HG02610 (cell line): Measurements from ENCODE around the gene UBXN11.

Experiments
- ATAC-seq: cut with Tn5 transposase; IDR thresholded peaks from one replicate; pipeline ENCODE4 v1.9.1; 2021; ENCODE audit warnings: mild to moderate bottlenecking, moderate library complexity; ENCODE audit not compliant: unreplicated experiment

The UBXN11 gene, protein sequence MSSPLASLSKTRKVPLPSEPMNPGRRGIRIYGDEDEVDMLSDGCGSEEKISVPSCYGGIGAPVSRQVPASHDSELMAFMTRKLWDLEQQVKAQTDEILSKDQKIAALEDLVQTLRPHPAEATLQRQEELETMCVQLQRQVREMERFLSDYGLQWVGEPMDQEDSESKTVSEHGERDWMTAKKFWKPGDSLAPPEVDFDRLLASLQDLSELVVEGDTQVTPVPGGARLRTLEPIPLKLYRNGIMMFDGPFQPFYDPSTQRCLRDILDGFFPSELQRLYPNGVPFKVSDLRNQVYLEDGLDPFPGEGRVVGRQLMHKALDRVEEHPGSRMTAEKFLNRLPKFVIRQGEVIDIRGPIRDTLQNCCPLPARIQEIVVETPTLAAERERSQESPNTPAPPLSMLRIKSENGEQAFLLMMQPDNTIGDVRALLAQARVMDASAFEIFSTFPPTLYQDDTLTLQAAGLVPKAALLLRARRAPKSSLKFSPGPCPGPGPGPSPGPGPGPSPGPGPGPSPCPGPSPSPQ

DNA sequence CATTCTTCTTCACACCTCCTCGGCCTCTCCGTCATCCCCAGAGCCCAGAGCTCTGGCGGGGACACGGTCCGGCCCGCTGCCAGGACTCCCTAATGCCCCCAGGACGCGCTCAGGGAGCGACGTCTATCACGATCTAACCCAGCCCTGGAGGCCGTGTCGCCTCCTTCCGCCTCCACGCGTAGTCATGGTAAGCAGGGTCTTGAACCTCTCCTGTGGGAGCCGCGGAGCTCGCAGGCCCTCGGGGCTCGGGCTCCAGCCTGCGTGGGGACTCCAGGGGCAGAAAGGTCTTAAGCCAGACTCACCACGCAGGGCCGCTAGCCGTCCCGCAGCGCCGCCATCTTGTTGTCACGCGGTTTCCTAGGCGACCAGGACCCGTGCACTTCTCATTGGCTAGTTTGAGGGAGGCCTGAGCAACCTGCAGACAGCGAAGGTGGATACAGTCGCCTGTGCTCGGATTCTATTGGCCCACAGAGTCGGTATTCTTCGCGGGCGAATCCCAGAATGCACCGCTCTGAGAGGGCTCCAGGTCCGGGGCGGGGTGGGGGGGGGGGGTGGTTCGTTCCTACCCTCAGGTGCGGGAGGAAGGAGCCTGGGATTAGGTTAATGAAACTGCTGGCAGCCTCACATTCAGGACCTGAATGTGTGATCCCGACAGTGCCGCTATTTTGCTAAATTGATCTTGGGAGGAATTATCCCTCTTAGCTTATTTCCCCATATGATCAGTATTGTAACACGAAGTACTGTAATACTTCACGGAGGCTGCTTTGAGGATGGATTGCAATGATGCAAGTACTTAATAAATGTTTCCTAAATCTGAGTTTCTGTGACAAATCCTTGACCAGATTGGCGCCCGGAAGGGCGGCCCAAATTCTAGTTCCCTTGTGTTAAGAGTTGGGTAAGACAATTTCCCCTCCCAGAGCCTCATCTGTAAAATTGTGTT lies at the start of gene UBXN11:
Gene UBXN11, minus strand, starts transcription at position 347 of the 940 bp plus-strand sequence. CDS start 3,753 bp downstream, outside the sequence.
- ATAC-seq: peak; percentile 99

DNA sequence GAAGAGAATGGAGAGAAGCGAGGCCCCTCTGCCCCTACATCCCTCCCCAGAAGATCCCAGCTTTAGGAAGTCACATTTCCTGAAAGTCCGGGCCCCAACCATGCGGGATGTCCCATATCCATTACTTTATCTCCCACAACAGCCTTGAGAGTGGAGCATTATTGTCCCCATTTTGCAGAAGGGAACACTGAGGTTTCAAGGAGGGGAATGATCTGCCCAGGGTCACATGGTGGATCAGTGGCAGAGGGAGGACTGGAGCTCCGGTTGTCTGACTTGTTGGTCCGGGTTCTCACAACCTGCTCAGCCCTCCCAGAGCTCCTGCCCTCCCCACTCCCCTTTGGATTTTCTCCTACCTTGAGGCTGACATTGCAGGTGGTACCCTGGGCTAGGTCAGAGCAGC lies 49.7 kb upstream of the UBXN11 start:
- no peak for ATAC-seq

DNA sequence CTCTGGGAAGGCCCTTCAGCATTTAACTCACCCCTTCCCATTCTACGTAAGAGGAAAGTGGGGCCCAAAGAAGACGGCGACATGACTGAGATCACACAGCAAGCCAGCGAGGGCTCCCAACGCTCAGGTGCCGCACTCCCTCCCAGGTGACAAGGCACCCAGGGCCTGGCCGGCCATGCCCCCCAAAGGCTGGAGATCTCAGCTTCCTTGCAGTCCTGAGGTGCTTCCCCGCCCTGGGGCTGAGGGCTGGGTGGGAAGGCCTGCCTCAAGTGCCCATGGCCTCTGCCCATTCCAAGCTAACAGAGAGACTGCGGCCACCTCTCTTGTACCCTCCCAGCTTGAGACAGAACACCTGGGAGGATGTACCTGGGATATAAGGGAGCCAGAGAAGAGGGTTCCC lies 48.5 kb upstream of the UBXN11 start:
- no peak for ATAC-seq

DNA sequence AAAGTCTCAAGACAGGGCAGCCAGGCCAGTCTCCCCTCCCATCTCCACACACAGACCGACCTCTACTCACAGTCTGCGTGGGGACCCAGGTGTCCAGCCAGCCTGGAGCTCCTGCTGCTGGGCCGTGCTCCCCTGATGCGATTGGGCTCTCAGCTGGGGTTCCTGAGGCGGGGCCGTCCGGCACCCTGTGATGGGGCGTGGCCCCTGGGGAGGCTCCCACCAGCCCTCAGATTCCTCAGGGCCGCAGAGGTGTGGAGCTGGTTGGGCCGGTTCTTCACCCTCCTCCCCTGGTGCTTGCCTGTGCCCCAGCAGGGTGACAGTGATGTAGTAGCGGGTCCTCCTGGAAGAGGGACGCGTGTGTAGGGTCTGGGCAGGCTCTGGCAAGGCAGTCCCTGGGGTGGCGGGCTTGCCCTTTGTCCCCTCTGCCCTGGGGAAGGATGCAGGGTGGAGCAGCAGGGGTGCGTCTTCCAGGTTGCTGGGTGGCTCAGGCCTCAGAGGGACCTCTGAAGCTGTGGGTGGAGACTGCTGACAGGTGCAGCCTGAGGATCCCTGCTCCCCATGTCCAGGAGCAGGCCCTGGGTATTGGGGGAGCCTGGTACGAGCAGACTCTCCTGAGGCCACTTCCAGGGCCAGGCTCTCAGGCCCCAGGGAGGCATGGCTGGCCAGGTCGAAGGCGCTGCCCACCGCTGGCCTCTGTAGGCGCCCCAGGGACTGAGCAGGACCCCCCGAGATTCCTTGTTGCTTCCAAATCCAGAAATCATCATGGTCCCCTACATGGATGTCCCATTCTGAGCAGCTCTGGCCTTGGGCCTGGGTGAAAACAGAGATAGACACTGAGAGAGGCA lies 47.8 kb upstream of the UBXN11 start, which contains the start of gene CRYBG2:
Gene CRYBG2, minus strand, starts transcription at position 155 of the 845 bp plus-strand sequence. CDS start 7,473 bp downstream, outside the sequence.
- no peak for ATAC-seq

DNA sequence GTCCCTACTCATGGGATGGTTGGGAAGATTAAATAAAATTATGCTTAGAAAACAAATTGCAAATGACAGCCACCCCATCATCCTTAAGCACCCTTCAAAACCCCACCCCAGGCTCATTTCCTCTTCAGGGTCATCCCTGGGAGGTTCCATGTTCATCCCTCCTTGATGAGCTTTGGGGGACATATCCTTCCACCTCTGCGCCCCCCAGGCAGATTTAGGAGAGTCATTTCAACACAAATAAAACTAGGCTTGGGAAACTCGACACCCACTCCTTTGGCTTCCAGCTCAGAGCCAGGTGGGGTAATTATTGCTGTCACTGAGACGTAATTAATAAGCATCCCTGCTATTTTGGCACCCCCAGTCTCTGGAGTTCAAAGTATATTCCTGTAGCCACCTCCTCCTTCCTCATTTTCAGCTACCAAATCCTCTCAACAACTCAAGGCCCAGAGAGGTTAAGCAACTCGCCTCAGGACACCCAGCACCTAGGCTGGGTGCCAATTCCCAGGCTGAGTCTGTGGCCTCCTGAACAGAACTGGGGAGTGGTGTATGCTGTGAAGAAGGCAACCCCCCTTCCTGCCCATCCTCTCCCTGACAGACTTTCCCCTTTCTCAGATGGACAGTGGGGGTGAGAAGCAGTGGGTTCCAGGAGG lies 46.9 kb upstream of the UBXN11 start:
- ATAC-seq: no peak

DNA sequence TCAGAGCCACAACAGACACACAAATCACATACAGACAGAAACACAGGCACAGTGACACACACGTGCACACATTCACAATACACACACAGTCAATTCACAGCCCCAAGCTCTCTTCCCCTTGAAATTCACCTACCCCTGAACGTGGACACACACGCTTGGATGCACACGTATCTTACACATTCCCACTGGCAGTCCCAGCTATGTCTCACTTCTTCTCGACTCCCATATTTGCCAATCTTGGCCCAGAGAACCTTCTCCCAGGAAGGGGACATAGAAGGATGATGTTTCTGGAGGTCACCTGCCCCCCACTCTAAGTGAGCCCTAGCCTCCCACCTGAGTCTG lies 45.9 kb upstream of the UBXN11 start:
- ATAC-seq: no peak

DNA sequence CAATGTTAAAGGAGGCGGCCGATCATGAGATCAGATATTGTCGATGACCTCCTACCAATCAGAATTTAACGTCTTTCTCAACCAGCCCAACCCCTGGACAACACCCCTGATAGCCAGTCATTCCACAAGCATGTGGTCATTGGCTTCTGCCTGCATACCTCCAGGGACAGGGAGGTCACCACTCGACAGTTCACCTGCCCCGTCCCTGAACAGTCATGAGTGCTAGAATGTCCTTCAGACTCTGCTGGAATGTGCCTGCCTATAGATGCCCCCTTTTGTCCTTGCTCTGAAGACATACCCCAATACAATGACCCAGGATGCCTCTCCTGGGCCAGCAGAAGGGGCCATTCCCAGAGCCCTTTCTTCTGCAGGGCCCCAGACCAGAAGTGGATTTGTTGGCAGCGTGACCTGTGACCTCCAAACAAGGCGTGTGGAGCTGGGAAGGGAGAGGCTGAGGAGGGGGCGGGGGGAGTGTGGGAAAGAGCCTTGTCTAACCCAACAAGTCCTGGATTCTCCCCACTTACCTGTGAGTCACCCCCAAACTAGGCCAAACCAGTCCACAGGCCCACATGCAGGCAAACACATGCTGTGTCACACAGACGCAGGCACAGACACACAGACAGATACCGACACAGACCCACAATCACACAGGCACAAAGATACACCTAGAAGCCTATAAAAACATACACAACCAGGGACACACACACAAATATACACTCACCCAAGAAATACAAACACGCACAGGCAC lies 45.3 kb upstream of the UBXN11 start:
- ATAC-seq: no peak

DNA sequence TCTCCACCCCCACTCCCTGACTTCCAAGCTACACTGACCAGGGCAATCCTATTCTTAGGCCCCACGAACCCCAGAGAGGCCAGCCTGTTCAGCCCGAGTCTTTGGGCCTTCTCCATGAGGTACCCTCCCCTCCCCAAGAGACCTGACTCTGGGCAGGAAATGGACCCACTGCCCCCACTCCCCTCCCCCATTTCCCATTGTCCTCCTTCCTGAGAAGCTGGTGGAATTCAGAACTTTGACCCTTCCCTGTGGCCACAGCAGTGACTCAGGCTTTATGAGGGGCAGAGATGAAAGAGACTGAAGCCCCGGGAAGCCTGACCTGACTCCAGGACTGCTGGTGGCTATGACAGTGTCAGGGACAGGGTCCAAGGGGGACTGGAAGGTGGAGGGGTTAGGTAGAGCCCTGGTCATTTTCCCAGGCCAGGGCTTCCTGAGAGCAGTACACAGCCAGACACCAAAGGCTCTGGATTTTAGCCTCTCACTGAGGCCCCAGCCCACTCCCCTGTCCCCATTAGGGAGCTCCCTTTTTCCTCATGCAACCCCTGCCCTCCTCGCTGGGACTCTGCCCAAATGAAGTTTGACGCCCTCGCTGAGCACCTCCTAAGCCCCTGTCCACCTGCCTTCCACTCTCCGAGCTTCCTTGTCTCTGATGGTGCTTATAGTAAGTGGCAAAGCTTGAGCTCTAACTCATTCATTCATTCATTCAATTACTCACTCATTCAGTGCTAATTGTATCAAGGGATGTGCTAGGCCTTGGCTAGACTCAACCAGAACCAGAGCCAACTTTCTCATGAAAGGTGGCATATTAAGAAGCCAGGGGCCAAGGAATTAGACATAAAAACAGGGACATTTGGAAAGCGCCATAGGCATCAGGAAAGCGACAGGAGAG lies 44.5 kb upstream of the UBXN11 start:
- ATAC-seq: no peak

DNA sequence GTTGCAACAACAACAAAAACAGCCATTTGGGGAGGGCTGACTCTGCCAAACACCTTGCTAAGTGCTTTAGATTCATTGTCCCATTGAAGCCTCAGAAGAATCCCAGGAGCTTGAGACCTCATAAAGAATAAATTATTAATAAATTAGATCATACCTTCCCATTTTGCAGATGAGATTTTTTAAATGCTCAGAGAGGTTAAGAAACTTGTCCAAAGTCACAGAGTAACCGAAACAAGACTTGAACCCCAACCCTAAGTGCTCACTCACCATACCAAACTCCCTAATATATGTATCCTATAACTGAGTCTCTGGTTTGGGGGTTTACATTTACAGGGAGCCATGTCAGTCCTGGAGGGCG lies 43.9 kb upstream of the UBXN11 start:
- ATAC-seq: no peak

DNA sequence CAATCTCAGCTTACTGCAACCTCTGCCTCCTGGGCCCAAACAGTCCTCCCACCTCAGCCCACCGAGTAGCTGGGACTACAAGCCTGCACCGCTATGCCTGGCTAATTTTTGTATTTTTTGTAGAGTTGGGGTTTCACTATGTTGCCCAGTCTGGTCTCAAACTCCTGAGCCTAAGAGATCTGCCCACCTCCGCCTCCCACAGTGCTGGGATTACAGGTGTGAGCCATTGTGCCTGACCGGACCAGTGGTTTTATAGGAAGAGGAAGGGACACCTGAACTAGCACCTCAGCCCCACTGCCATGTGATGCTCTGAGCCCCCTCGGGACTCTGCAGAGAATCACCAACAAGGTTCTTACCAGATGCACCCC lies 43.4 kb upstream of the UBXN11 start:
- ATAC-seq: no peak

DNA sequence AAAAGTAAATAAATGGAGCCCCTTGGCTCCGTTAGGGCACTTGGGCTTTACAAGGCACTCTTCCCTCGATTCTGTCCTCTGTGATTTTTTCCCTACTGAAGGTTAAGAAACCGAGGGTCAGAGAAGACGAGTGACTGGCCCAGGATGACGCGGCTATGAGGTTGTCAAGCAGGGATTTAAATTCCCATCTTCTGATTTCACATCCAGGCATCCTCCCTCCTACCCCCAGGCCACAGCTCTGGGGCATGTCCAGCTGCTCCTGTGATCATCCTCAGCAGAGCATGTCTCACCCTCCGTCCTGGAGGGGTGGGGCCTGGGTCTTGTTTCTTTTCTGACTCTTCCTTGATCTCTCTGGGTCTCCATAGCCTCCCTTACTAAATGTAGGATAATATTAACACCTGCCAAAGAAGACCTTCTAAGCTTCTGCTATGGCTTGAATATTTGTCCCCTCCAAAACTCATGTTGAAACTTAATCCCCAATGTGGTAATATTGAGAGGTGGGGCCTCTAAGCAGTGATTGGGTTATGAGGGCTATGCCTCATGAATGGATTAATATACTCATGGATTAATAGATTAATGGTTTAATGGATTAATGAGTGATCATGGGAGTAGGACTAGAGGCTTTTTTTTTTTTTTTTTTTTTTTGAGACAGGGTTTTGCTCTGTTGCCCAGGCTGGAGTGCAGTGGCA lies 42.9 kb upstream of the UBXN11 start:
- ATAC-seq: no peak

DNA sequence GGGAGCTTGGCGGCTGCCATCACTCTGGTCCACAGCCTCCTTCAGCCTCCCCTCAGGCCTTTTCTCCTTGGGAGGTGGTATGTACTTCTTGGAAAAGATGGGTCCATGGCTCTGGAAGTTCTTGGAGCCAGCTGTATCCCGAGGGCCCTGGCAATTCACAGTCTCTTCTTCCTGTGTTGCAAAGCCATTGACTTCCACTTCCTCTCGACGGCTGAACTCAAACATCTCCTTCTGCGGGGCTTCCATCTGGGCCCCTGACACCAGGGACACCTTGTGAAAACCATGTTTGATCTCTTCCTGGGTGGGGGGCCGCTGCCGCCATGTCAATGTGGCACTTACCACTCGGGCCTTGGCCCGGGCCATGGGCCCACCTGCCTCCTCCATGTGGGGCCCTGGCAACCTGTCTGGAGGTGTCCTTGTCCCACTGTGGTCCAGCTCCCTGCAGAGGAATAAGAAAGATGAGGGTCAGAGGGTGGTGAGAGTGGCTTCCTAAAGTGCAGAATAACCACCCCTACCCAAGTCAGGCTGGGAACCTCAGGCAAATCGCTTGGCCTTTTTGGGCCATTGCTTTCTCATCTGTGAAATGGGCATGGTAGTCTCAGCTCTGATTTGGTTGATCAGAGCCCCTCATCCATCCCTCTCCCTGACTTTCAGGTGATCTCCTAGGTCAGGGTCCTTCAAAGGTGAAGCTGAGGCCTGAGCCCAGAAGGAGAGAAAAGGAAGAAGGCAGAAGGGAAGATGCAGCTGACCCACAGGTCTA lies 40.0 kb upstream of the UBXN11 start:
- no peak for ATAC-seq

DNA sequence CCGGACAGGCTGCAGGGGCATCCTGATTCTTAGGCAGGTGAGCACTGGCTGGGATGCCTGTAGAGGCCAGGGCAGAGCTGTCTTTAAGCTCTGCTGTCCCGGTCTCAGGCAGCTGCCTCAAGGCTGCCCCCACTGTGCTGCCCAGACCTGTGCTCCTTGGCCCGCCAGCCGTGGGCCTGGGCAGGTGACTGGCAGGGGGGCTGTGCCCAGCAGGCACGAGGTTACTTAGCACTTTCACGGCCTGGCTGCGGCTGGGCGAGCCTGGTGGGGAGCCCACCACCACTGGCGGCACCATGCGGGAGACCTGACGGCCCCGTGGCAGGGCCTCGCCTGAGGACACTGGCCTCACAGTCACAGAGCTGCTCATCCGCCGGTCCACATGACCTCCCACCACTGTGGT lies 39.3 kb upstream of the UBXN11 start:
- ATAC-seq: no peak

DNA sequence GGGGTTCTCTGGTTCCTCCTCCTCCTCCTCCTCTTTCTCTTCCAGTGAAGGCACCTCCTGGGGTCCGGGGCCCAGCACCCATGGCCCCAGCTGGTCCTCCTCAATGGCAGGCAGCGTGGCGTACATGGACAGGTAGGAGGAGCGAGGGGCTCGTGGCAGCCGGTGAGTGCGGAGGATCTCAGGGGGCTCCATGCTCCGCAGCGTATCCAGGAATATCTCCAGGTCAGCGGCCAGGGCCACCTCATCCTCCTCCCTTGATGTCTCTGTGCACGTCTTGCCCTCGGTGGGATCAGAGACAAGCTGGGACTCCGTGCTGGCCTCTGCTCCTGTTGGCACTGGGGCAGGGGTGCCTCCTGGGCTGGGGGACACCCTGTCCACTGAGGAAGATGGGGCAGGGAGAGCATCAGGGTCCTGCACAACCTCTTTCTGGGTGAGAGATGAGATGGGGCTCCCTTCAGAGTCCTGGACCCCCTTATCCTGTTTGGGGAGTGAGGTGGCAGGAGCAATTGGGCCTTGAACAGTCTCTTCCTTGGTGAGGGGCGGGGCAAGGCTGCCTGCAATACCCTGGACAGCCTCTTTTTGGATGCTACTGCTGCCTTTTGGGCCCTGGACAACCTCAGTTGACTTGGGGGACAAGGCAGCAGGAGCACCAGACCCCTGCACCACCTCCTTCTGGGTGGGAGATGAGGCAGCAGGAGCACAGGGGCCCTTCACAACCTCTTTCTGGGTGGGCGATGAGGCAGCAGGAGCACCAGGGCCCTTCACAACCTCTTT lies 37.9 kb upstream of the UBXN11 start:
- ATAC-seq: no peak

DNA sequence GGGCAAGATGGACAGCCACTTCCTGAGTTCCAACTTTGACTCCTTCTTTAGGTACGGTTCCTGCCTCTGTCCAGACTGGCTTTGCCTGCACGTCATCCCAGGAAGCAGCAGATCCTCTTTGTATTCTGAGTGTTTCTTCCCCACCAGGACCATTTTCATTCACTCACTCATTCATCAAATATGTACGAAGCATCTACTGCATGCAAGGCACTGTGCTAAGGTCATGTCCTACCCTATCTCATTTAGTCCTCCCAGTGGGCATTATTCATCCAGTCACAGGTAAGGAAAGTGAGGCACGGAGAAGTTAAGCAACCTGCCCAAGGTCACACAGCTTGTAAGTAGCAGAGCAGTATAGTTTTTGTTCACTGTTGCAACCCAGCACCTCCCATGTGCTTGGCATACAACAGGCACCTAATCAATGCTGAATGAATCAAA lies 33.6 kb upstream of the UBXN11 start:
- ATAC-seq: no peak

DNA sequence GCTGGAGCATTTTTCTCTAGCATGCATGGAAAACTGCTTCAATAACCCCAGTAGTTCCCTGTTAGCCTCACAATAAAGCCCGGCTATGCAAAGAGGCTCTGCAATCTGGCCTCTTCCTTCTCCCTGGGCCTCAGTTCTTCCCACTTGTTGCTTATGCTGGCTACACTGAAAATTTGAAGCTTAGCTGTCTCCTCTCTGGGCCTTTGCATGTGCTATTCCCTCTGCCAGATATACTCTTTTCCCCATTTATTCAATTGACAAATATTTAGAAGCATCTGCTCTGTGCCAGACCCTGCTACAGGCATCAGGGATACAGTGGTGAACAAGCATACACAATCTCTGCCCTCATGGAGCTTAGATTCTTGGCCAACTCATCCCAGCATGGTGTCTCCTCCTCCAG lies 32.2 kb upstream of the UBXN11 start:
- ATAC-seq: no peak

DNA sequence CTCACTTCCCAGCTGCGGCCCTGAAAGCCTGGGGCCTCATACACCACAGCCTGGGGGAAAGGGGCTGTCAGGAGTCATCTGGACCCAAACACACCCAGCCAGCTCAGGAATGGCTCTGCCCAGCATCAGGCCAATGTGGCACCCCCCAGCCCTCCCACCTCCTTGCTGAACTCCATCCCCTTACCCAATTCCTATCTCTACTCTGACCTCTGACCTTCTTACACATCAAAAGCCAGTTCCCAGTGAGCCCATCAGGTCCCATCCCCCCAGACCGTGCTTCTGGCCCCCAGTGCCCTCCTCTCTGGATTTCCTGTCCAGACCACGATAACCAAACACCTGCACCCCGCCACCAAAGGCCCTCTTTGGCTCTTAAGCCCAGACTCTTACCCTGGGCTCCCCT lies 31.2 kb upstream of the UBXN11 start:
- ATAC-seq: no peak
